GM18858 (cell line): Measurements from ENCODE around the gene OTULINL.

Source experiments
- ATAC-seq: cut with Tn5 transposase; IDR thresholded peaks from one replicate; pipeline ENCODE4 v1.9.1; 2021; ENCODE audit not compliant: unreplicated experiment

The OTULINL gene

DNA sequence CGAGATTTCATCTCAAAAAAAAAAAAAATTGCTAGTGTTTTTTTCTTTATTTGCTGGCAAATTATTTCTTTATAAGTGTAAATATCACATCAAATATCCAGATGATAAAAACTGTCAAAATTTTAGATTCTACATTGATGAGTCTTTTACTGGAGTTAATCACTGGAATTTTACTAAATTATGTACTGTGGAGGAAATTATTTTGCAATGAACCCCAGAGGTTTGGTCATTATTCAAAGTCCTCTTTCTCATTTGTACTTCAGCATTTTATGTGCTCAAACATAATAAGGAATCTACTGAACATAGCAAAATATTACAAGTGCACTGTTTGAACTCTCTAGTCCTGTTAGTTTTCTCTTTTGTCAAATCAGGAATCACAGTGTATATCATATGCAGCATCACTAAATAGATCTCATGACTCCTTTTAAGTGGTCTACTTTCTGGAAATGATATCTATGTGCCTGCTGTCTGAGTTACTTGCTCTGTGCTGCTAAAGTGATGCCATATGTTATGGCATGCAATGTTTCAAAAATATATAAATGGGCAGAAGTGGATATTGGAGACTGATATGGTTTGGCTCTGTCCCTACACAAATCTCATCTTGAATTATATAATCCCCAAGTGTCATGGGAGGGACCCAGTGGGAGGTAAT is 18.0 kb downstream of the OTULINL start:
- ATAC-seq: no peak

DNA sequence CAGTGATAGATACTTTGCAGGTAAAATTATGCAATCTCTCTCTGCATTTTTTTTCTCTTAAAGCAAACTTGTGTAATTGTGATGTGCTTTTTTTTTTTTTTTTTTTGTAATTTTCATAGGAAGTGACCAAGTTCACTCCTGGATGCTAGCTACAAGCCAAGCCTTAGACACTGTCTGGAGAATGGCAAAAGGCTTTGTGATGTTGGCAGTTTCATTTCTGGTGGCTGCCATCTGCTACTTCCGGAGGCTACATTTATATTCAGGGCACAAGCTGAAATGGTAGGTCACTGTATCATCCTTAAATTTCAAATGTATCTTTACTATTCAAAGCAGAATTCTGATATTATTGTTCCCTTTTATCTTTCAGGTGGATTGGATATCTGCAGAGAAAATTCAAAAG is 19.3 kb downstream of the OTULINL start:
- ATAC-seq: no peak

DNA sequence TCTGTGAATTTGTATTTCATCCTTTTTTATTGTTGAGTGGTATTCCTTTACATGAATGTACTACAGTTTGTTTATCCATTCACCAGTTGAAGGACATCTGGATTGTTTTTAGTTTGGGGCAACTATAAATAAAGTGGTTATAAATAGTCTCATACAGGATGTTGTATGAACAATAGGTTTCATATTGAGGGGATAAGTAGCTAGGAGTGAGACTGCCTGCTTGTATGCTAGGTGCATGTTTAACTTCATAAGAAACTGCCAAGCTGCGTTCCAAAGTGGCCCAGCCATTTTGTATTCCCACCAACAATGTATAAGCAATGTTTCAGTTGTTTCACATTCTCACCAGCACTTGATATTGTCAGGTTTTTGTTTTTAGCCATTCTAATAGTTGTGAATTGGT is 21.5 kb downstream of the OTULINL start:
- ATAC-seq: no peak

DNA sequence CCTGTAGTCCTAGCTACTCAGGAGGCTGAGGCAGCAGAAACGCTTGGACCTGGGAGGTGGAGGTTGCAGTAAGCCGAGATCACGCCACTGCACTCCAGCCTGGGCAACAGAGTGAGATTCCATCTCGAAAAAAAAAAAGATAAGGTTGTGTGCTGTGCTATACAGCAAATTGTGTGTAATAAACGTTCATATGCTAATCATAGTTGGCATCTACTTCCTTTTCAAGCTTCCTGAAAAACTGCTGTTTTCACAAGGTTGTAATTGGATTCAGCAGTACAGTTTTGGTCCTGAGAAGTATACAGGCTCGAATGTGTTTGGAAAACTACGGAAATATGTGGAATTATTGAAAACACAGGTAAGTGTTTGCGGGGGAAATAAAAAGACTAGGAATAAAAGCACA is 25.5 kb downstream of the OTULINL start:
- ATAC-seq: no peak

DNA sequence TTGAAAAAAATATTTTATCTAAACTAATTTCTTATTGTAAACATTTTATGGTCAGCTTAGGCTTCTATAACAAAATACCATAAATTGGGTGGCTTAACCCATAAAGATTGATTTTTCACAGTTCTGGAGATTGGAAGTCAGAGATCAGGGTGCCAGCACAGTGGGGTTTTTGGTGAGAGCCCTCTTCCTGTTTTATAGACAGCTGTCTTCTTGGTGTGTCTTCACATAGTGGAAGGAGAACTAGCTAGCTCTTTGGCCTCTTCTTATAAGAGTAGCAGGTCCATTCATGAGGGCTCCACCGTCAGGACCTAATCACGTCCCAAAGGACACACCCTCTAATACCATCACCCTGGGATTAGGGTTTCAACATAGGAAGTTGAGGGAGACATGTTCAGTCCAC is 26.6 kb downstream of the OTULINL start:
- no peak for ATAC-seq

DNA sequence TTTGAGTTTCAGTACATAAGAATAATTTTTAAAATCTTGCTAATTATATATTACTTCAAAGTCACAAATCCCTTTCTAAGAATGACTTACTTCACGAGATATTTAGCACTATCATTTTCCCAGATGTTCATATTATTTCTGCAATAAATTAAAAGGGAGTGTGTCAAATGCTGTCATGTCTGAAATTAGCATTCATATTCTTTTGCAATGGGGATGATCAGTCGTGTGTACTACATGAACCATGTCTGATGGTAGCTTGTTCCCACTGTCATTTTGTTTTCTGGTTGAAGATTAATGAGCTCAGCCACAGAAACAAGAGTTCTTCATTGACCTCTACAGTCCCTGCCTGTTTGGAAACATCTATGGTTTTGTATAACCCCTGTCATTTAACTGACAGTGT is 30.1 kb downstream of the OTULINL start:
- ATAC-seq: no peak

DNA sequence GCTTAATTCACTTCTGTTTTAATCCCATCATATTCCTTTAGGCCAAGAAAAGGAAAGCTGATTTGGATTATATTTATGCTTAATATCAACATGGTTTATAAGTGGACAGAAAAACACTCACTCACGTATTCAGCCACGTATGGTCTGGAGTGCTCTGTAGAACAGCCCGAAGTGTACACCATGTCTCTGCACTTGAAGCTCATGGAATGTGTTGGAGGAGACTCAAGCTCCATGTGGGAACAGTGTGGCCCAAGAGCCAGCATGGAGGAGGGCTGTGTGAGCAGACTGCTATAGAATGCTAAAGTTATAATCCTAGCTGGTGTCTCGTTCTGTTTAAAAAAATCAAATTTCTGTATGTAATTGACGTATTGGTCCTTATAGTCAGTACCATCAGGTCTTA is 32.9 kb downstream of the OTULINL start:
- ATAC-seq: no peak

DNA sequence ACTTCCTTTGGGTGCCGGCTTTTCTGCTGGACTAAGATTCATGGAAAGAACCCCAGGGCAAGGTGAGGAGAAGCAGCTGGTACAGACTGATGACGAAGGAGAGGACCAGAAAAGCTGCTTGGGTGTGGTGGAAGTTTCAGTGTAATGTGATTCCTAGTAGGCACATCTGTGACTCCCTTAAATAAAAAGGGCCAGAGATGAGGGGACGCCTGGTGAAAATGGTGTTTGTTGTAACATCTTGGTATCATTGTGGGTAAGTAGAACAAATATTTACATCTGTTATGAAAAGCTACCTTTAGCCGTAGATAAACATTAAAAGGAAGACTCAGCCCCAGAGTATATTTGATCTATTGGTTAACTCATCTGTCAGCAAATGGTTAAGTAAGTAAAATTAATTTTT is 33.8 kb downstream of the OTULINL start:
- no peak for ATAC-seq

DNA sequence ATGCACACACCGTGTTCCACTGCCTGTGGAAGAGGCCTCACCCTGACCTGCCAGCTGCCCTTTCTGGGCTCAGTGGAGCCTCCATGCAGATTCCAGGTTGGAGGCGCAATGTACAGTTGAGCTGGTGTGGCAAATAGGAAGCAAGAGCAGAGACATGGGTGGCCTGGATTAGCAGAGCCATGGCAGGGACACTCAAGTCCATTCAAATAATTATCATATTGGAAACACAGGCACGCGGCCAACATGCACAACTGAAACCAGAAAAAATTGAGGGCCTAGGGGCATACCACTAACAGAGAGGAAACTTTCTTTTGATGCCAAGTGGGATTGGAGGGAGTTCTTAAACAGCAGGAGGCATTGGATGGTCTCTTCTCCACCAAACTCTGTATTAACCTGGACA is 35.8 kb downstream of the OTULINL start:
- no peak for ATAC-seq

DNA sequence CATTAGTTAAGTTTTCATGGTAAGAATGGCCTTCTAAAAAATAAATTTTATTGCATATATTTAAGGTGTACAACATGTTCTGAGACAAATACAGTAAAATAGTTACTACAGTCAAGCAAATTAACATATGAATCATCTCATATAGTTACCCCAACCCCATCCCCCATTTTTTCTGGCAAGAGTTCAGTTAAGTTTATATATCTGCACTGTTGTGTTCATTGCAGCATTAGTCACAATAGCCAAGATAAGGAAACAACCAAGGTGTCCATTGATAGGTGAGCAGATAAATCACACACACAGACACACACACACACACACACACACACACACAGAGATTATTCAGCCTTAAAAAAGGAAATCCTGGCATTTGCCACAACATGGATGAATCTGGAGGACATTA is 45.7 kb downstream of the OTULINL start:
- no peak for ATAC-seq

DNA sequence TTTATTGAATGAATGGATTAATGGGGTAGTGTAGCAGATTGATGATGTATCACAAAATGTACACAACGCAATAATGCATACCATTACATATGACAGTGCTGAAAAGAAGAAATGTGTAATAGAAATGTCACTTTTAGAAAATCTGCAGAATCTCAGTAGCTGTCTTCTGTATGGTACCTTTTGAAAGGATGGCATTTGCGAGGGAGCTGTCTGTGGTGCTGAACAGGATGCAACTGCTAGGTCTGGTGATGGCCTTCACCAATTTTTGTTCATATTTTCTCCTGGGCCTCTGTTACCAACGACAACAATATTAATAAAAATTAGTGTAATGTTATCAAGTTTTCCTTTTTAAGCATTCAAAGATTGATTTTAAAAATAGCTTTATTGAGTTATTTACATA is 46.8 kb downstream of the OTULINL start:
- no peak for ATAC-seq

DNA sequence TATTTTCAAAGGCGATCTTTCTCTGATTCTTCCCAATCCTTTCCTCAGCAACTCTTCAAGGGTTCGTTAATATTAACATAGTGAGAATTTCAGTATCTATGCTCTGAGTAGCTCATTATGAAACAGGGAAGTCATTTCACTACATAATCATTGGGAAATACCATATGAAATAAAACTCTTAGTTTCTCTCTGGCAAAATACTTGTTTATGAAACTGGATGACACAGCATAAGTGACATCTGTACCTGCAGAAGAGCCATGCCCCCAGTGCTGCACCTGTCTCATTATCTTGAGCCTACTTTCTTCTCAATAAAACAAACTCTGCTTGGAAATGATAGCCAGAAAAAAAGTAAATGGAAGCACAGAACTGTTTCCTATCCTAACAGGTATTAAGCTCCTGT is 49.1 kb downstream of the OTULINL start:
- no peak for ATAC-seq

DNA sequence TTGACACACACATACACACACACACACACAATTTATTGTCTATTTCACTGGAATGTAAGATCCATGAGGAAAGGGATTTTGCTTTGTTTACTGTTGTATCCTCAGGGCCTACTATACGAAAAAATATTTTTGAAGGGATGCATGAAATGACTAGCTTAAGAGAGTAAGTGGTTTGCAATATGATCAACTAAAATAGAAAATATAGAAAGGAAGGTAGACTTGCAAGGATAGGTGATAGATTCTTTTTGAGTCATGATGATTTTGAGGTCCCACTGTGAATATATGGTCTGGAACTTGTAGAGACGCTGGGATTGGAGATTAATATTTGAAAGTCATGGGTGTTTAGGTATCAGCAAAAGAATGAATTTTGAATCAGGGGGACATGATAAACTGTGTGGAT is 54.1 kb downstream of the OTULINL start:
- no peak for ATAC-seq

DNA sequence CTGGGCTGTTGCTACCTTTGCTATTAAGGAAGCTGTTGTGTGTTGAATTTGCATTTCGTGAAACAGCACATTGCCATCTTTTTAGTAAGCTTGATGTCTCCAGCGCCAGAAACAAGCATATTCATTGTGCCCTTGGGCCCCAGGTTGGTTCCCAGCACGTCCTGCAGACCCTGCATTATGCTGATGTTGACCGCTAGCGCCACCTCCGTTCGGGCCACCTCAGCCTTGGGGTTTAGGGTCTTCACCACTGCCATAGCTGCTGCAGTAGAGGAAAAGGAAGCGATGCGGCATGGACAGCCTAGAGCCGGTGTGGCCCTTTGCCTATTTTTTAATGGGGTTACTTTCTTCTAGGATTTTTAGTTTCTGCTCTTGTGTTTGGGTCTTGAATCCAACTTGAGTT is 59.2 kb downstream of the OTULINL start:
- no peak for ATAC-seq

DNA sequence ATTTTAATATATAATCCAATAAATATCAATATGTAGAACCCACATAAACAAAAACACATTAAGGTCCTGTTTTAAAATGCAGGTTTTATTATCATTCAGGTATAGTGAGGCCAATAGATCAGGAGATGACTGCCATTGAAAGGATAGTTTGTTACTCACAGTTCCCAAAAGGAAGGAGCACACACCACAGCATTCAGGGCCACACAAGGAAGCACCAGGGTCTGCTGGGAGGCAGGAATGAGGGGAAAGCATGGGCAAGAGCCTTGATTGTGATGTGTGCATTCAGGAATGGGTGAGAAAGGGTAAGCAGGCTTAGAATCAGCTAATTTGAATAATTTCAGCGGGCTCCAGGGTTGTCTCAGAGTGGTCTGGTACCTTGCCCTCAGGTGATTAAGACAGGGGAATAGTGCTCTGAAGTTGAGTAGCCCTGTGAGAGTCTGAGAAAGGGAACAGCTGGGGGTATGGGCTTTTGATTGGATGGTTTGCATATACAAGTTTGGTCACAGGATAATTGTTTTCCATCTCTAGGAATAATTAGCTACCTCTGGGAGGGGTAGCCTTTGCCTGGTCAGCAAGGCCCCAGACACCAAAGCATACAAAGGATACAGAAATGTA is 63.1 kb downstream of the OTULINL start:
- ATAC-seq: no peak

DNA sequence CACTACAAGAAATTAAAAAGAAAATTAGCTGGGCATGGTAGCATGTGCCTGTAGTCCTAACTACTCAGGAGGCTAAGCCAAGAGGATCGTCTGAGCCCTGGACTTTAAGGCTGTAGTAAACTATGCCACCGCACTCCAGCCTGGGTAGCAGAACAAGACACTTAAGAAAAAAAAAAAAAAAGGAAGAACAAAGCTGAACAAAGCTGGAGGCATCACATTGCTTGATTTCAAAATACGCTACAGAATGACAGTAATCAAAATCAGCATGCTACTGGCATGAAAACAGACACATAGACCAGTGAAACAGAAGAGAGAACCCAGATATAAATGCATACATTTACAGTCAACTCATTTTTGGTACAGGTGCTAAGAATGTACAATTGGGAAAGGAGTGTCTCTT is 68.5 kb downstream of the OTULINL start:
- ATAC-seq: no peak

DNA sequence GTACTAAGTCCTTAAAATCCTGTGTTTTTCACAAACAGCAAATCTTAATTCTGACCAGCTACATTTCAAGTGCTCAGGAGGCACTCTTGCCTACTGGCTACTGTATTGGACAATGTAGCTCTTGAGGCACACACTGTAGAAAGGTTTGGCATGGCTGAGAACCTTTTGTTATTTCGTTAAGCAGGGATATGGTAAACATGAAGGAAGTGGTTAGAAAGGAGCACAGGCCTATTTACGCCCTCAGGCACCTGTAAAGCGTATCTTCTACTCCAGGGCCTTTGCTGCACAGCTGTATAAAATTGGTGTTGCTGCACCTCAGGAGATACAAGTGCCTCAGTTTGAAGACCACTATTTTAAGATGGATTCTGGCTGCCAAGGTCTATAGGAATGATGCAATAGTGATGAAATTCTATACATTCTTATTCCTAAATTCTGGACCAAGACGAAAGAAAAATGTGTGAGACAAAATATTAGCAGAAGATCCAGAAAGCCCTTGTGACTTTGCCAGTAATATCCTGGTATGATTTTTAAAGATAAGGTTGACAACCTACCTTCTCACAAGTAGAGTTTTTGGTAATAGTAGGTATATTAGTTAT is 73.7 kb downstream of the OTULINL start:
- no peak for ATAC-seq

DNA sequence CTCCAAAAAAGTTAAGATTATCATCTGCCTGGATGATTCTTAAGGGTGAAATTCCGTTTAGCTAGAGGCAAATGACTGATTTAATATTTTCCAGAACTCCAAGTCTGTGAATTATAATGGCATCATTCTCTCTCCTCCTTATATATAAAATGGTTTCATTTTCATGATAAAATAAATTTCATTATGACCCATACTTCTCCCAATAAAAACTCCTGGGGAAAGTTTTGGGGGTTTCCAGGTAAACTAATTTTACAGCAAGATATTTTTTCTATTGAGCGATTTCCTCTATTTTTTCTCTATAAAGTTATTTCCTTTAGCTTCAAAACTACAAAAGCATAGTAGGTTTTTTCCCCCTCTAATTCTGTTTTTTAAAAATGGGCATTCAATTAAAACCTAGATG is 75.3 kb downstream of the OTULINL start:
- ATAC-seq: no peak

DNA sequence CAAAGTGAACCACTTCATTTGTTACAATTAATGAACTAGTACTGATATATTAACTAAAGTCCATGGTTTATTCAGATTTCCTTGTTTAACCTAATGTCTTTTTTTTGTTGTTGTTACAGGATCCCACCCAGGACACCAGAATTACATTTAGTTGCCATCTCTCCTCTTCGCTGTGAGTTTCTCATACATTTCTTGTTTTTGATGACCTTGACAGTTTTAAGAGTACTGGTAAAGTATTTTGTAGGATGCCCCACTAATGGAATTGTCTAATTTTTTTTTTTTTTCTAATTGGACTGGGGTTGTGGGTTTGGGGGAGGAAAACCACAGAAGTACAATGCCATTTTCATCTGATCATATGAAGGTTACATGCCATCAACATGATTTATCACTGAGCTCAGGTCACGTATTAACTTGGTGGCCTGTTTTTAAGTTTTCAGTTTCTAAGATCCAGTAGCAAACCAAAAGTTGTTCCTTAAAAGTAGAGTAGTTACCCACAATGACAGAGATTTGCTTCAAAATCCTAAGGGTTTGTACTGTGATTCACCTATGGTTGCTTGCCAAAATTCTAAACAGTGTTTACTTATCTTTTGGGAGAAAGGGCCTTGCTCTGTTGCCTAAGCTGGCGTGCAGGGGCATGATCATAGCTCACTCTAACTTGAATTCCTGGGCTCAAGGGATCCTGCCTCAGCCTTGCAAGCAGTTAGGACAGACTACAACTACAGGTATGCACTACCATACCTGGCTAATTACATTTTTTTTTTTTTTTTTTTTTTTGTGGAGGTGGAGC is 78.4 kb downstream of the OTULINL start:
- no peak for ATAC-seq

DNA sequence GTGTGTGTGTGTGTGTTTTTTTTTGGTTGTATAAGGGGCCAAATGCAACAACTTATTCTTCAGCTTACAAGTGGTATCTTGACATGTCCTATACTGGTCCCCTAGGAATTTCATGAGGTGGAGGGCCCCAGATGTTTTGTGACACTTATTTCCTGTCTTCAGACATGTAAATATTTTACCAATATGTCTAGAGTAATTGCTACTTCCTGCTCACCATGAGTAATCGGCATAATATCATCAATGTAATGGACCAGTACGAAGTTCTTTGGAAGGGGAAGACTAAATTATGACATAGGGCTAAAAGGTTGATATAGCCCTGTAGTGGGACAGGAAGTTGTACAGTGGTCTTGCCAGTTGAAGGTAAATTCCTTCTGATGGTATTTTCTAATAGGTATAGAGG is 79.2 kb downstream of the OTULINL start:
- ATAC-seq: no peak
